ENCODE results near the gene NKAPD1. TPM values are rescaled to one million over a fixed set of nuclear protein-coding genes. Genes with fewer than 3 reads are reported as not detected.
"Not testable (repeated sequence)": the region's sequence is repeated elsewhere in the genome, so short reads cannot be mapped to it uniquely, and the experiment has no call there.

Gene NKAPD1
- total and polyA plus RNA-seq, 8 donors, result 13.3 to 59.5 (median 48.8) TPM

GRCh38 chr11:112086422-112087191, 12.5 kb downstream of the NKAPD1 start, which contains the start of the genes SDHD and TIMM8B:
SDHD (plus strand) TSS chr11:112086873; CDS start chr11:112086908, 35 bp downstream.
TIMM8B (minus strand) TSS chr11:112086756; CDS start chr11:112086723, 33 bp downstream.
- Histone ChIP-seq H3K9me3 (no peaks in the 10 kb centered on the region), H3K27ac (peak within 1 kb of the TSS; percentile 46 to 78), H3K4me3 (peak within 1 kb of the TSS; percentile 89 to 91), H3K36me3 (peaks cover 0 to 73% of the 10 kb centered on the region in 2 donors), H3K4me1 (peaks cover 8 to 42% of the 10 kb centered on the region in 2 donors), H3K27me3 (no peaks in the 10 kb centered on the region)
- ATAC-seq, result peak; percentile 95
- DNase-seq, result peak; percentile 96 to 98 (median 96)
- intact Hi-C loops (cut with DNase I), result no loop called here
- TF ChIP-seq CTCF (IDR thresholded peaks at IDR 0.05), result no peak

- H3K4me1 ChIP-seq, result peaks cover 8 to 42% of the 10 kb centered on the region in 2 donors
- H3K9me3 ChIP-seq, result no peaks in the 10 kb centered on the region
- peak overlapping the region in 1 of 2 donors; percentile 78 for H3K27ac ChIP-seq
- DNase-seq, result no peak
- no peak for TF ChIP-seq CTCF (IDR thresholded peaks at IDR 0.05)
- peak; percentile 5 for ATAC-seq
- H3K4me3 ChIP-seq, result peak overlapping the region; percentile 89 to 91
- no peaks in the 10 kb centered on the region for H3K27me3 ChIP-seq
- peaks cover 0 to 73% of the 10 kb centered on the region in 2 donors for H3K36me3 ChIP-seq
- intact Hi-C loops (cut with DNase I), result no loop called here
Measured at GRCh38 chr11:112087212-112087611, 13.1 kb downstream of the NKAPD1 start.

- H3K27ac ChIP-seq; intact Hi-C loops (cut with DNase I); H3K27me3 ChIP-seq; H3K4me3 ChIP-seq; DNase-seq; H3K9me3 ChIP-seq; H3K4me1 ChIP-seq; ATAC-seq: not testable (repeated sequence)
- peaks cover 0 to 81% of the 10 kb centered on the region in 2 donors for H3K36me3 ChIP-seq
Measured at GRCh38 chr11:112095302-112095701, 21.2 kb downstream of the NKAPD1 start.

- intact Hi-C loops (cut with DNase I), result no loop called here
- DNase-seq (no peak), ATAC-seq (no peak)
- Histone ChIP-seq H3K4me1 (no peaks in the 10 kb centered on the region), H3K36me3 (peaks cover 0 to 72% of the 10 kb centered on the region in 2 donors), H3K27me3 (no peaks in the 10 kb centered on the region), H3K27ac (no peak overlapping the region), H3K4me3 (no peak overlapping the region), H3K9me3 (no peaks in the 10 kb centered on the region)
- no peak for TF ChIP-seq CTCF (IDR thresholded peaks at IDR 0.05)
Measured at GRCh38 chr11:112096194-112096593, 22.1 kb downstream of the NKAPD1 start.

- ATAC-seq, result no peak
- intact Hi-C loops (cut with DNase I), result no loop called here
Measured at GRCh38 chr11:112097734-112098528, 23.8 kb downstream of the NKAPD1 start.

More at GRCh38 chr11:112097734-112098528, 23.8 kb downstream of the NKAPD1 start:
- TF ChIP-seq CTCF (IDR thresholded peaks at IDR 0.05), result no peak
- no peaks in the 10 kb centered on the region for H3K4me1 ChIP-seq
- no peaks in the 10 kb centered on the region for H3K9me3 ChIP-seq
- H3K27me3 ChIP-seq, result no peaks in the 10 kb centered on the region
- peaks cover 0 to 54% of the 10 kb centered on the region in 2 donors for H3K36me3 ChIP-seq
- H3K4me3 ChIP-seq, result no peak overlapping the region
- no peak overlapping the region for H3K27ac ChIP-seq
- DNase-seq, result no peak

Data from left lung (tissue), 10 donors.